Spinal cord (tissue), 10 donors: ENCODE data around the gene EEF2K. TPM values are rescaled to one million over a fixed set of nuclear protein-coding genes. Genes with fewer than 3 reads are reported as not detected.

ENCODE experiments used
- DNase-seq, 6 donors: peaks; one replicate each; pipeline versions ENCODE4 v3.0.0 to v3.0.0-alpha.2; 2013 to 2015; ENCODE audit warnings: low spot score in 6 of 6, low read depth in 4 of 6
- H3K27ac ChIP-seq: one replicate; pipeline ENCODE4 v1.5.1; 2013; ENCODE audit warnings: low read depth, low read length, control low read depth
- H3K27me3 ChIP-seq: one replicate; pipeline ENCODE4 v1.6.1; 2013; ENCODE audit warnings: low read length; ENCODE audit not compliant: control insufficient read depth, insufficient read depth
- H3K36me3 ChIP-seq: one replicate; pipeline ENCODE4 v1.6.1; 2013; ENCODE audit warnings: low read length; ENCODE audit not compliant: control insufficient read depth, insufficient read depth
- H3K4me1 ChIP-seq: one replicate; pipeline ENCODE4 v1.6.1; 2013; ENCODE audit warnings: low read length; ENCODE audit not compliant: control insufficient read depth, insufficient read depth
- H3K4me3 ChIP-seq: one replicate; pipeline ENCODE4 v1.5.1; 2013; ENCODE audit warnings: low read depth, low read length, control low read depth
- H3K9me3 ChIP-seq: one replicate; pipeline ENCODE4 v1.6.1; 2013; ENCODE audit warnings: low read length; ENCODE audit not compliant: control insufficient read depth, insufficient read depth
- WGBS: methylation state at CpG from one replicate; pipeline ENCODE4 v1.1.5; 2013; ENCODE audit warnings: missing lambda C conversion rate; ENCODE audit not compliant: insufficient coverage; 5-methylcytosine and 5-hydroxymethylcytosine counted together
- polyA plus RNA-seq, 2 donors: library from polyadenylated mRNA; unstranded; fragments of 120-200 nt; gene quantifications; one replicate each; pipeline ENCODE4 v1.2.1, GENCODE V29; 2013; ENCODE audit not compliant: insufficient read length in 2 of 2
- total RNA-seq, 2 donors: library from RNA; depleted of rRNA in 1 of 2; stranded (reverse); fragments of 120-200 nt in 1 of 2; fragments of >200 nt in 1 of 2; gene quantifications; one replicate each; pipeline versions ENCODE4 v1.2.3 to v1.2.4, GENCODE V29; 2013 to 2014
- donor health status: healthy.

The EEF2K gene
- total and polyA plus RNA-seq, 4 donors = 15.4 to 30.4 (median 22.1) TPM

DNA sequence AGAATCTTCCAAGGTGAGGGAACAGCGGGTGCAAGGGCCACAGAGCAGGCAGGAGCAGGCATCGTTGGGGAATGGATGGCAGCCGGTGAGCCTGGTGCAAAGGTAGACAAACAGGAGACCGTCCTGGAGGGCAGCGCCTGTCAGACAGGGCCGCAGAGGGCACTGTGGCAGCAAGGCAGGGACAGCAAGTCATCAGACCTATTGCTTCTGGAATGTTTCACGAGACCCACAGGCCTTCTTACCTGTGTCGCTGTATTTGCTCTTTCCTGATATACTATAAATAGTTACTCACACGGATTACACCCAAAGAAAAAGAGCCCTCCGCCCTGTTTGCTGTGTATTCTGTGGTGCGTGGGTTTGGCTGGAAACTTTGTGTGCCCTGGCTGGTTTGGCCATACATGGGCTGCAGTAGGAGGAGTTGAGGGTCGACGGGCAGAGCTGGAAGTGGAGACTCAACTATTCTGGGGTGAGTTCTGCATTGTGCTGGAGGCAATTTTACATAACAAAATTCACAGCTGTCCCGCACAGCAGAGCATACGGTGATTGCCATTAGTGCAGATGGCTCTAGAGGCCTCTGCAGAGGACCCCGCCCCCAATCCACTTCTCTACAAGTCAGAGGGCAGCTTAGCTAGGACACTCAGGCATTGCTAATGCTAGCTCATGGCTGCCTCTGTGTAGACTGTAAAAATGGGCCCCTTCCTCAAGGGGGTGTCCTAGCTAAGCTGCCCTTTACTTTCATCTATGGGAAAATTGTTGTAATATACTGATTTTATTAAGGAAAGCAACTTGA, 72.6 kb downstream of the EEF2K start:
- DNase-seq = peak in 1 of 6 donors; percentile 14
- WGBS = 90% methylated on average over 11 of the region's 16 CpGs

DNA sequence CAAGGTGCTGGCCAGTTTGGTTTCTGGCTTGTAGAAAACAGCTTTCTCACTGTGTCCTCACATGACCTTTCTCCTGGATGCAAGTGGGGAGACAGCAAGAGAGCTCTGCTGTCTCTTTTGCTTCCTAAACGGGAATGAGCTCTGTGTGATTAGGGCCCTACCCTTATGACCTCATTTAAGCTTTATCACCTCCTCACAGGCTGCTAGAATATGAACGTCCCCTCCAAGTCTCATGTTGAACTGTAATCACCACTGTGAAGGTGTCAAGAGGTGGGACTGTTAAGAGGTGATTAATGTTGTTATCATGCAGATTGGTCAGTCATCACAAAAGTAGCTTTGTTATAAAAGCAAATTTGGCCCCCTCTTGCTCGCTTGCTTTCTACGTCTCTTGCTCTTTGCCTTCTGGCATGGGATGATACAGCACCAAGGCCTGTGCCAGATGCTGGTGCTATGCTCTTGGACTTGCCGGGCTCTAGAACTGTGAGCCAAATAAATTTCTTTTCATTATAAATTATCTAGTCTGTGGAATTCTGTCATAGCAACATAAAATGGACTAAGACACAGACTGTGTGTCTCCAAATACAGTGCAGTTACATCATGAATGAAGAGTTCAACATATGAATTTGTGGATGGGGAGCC, 76.3 kb downstream of the EEF2K start:
- no peaks in the 10 kb centered on the region for H3K27me3 ChIP-seq
- peaks cover 4% of the 10 kb centered on the region for H3K4me1 ChIP-seq
- DNase-seq = no peak
- H3K36me3 ChIP-seq = peaks cover 40% of the 10 kb centered on the region
- H3K4me3 ChIP-seq = no peak overlapping the region
- no peak overlapping the region for H3K27ac ChIP-seq
- 82% methylated on average over 2 of the region's 5 CpGs for WGBS
- H3K9me3 ChIP-seq = no peaks in the 10 kb centered on the region

More for the DNA sequence above, 72.6 kb downstream of the EEF2K start:
- no peak overlapping the region for H3K4me3 ChIP-seq
- peaks cover 10% of the 10 kb centered on the region for H3K4me1 ChIP-seq
- no peak overlapping the region for H3K27ac ChIP-seq
- H3K36me3 ChIP-seq = peaks cover 58% of the 10 kb centered on the region
- no peaks in the 10 kb centered on the region for H3K27me3 ChIP-seq
- no peaks in the 10 kb centered on the region for H3K9me3 ChIP-seq

GRCh38 chr16:22284637-22285036, 78.6 kb downstream of the EEF2K start:
- H3K27ac ChIP-seq = no peak overlapping the region
- H3K36me3 ChIP-seq = peaks cover 30% of the 10 kb centered on the region

GRCh38 chr16:22285080-22285479, 79.0 kb downstream of the EEF2K start:
- peak in 1 of 6 donors; percentile 24 for DNase-seq
- Histone ChIP-seq H3K36me3 (peaks cover 32% of the 10 kb centered on the region), H3K4me3 (no peak overlapping the region), H3K27ac (no peak overlapping the region), H3K9me3 (no peaks in the 10 kb centered on the region), H3K4me1 (peaks cover 2% of the 10 kb centered on the region), H3K27me3 (no peaks in the 10 kb centered on the region)
- 67% methylated on average over 1 of the region's 6 CpGs for whole genome bisulfite sequencing

More at GRCh38 chr16:22284637-22285036, 78.6 kb downstream of the EEF2K start:
- Histone ChIP-seq H3K27me3 (no peaks in the 10 kb centered on the region), H3K4me3 (no peak overlapping the region), H3K9me3 (no peaks in the 10 kb centered on the region), H3K4me1 (peaks cover 4% of the 10 kb centered on the region)
- WGBS = 85% methylated on average over 2 of the region's 9 CpGs
- no peak for DNase-seq

DNA sequence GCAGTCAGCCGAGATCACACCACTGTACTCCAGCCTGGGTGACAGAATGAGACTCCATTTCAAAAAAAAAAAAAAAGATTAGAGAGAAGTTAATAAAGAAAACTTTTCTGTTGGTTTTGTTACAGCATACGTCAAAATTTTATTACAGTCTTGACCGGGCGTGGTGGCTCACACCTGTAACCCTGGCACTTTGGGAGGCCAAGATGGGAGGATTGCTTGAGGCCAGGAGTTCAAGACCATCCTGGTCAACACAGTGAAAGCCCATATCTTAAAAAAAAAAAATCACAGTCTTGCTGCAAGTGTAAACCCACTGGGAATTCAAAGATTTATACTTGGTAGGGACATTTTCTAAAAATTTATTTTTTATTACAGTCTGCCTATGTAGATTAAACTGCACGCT, 84.9 kb downstream of the EEF2K start:
- no CpG with 5 or more reads among the region's 5 CpGs for WGBS

DNA sequence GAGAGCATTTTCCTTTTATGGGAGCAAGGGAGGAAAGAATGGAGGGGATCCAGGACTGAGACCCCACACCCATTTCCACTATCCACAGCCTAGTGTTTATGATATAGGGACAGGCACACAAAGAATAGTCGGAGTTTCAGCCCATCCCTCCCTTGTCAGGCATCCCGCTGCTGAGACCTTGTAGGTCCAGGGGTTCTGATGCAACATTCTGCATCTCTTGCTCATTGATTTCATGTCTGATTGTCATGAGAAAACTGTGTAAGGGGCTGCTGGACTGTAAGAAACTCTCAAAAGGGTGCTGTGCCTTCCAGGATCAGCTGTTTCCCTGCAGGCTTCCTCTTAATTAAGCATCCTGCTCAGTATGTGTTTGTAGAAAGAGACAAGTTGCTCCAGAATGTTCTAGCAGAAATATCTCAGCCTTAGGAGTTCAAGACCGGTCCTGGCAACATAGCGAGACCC, 85.8 kb downstream of the EEF2K start:
- Histone ChIP-seq H3K9me3 (no peaks in the 10 kb centered on the region), H3K27me3 (no peaks in the 10 kb centered on the region), H3K4me3 (no peak overlapping the region), H3K4me1 (no peaks in the 10 kb centered on the region), H3K36me3 (peaks cover 7% of the 10 kb centered on the region), H3K27ac (no peak overlapping the region)
- WGBS = 66% methylated on average over 2 of the region's 4 CpGs
- DNase-seq = no peak

More for the DNA sequence above, 84.9 kb downstream of the EEF2K start:
- Histone ChIP-seq H3K4me1 (no peaks in the 10 kb centered on the region), H3K36me3 (peaks cover 7% of the 10 kb centered on the region), H3K27ac (no peak overlapping the region), H3K9me3 (no peaks in the 10 kb centered on the region), H3K27me3 (no peaks in the 10 kb centered on the region), H3K4me3 (no peak overlapping the region)
- DNase-seq = no peak

GRCh38 chr16:22292320-22292719, 86.2 kb downstream of the EEF2K start:
- Histone ChIP-seq H3K4me3 (no peak overlapping the region), H3K9me3 (no peaks in the 10 kb centered on the region), H3K36me3 (peaks cover 5% of the 10 kb centered on the region), H3K4me1 (no peaks in the 10 kb centered on the region), H3K27me3 (no peaks in the 10 kb centered on the region), H3K27ac (no peak overlapping the region)
- peak in 2 of 6 donors; percentile 5 to 31 for DNase-seq

DNA sequence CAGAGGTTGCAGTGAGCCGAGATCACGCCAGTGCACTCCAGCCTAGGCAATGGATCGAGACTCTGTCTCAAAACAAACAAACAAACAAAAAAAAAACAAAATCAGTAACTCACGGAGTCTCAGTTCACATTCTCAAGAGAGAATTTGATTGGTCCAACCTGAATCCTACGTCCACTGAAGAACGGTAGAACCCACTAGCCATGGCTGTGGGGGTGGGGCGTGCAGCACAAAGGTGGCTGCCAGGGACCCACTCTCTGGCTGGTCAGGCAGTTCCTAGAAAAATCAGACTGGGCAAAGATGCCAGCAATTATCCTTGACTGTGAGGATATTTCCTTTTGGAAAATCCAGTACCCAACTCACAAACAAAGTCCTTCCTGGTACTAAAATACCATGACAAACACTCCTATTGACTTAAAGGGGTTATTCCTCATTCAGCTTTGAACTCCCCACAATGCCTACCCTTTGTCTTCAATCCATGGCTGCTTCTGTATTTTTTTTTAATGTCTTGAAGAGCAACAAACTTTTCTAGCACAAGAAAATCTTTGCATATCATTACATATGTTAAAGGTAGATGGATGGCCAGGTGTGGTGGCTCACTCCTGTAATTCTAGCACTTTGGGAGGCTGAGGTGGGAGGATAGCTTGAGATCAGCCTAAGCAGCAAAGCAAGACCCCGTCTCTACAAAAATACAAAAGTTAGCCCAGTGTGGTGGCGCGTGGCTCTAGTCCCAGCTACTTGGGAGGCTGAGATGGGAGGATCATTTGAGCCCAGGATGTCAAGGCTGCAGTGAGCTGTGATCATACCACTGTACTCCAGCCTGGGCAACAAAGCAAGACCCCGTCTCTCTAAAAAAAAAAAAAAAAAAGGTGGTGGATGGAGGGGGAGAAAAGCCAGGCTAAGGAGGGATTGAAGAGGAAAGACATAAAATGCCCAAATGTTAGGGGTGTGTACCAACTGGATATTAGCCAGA, 87.3 kb downstream of the EEF2K start:
- Histone ChIP-seq H3K9me3 (no peaks in the 10 kb centered on the region), H3K36me3 (peaks cover 5% of the 10 kb centered on the region), H3K4me3 (no peak overlapping the region), H3K27me3 (no peaks in the 10 kb centered on the region), H3K27ac (no peak overlapping the region), H3K4me1 (no peaks in the 10 kb centered on the region)
- DNase-seq = no peak
- WGBS = 94% methylated on average over 6 of the region's 11 CpGs
